ENCODE results near the gene ADPRHL1. TPM values are rescaled to one million over a fixed set of nuclear protein-coding genes. Genes with fewer than 3 reads are reported as not detected.

Gene ADPRHL1
- total RNA-seq, 3 donors from 2014 or later (not counting 1 experiment from before 2014, with no cell fraction given) = 0.56 to 0.93 (median 0.72) TPM

- Mint-ChIP-seq H3K27ac (no peak overlapping the region), H3K4me3 (no peak overlapping the region), H3K36me3 (peaks cover 21% of the 10 kb centered on the region), H3K4me1 (peaks cover 11 to 13% of the 10 kb centered on the region in 2 donors), H3K27me3 (ENCODE audit: low read depth in 2 of 2) (no peaks in the 10 kb centered on the region), H3K9me3 (no peaks in the 10 kb centered on the region)
- H3K4me3 ChIP-seq (ENCODE audit: low read length) = no peak overlapping the region
- intact Hi-C loops (cut with micrococcal nuclease) = no loop called here
- DNase-seq (no peak), ATAC-seq (no peak)
- no peak overlapping the region for H3K27ac ChIP-seq (ENCODE audit: low read length)
- TF ChIP-seq CTCF (IDR thresholded peaks at IDR 0.05) = no peak
- H3K4me1 ChIP-seq (ENCODE audit: control insufficient read depth, insufficient read depth, low read length) = peaks cover 5% of the 10 kb centered on the region
- no peaks in the 10 kb centered on the region for H3K27me3 ChIP-seq (ENCODE audit: control insufficient read depth, insufficient read depth, low read length)
- H3K36me3 ChIP-seq (ENCODE audit: control insufficient read depth, insufficient read depth, low read length) = peaks cover 81% of the 10 kb centered on the region
- no peaks in the 10 kb centered on the region for H3K9me3 ChIP-seq (ENCODE audit: control insufficient read depth, insufficient read depth, low read length)
- 90% methylated on average over 3 of the region's 4 CpGs for WGBS (ENCODE audit: insufficient coverage)
These were observed 46.6 kb upstream of the ADPRHL1 start for GRCh38 chr13:113499936-113500335.

GRCh38 chr13:113498905-113499304 lies 45.6 kb upstream of the ADPRHL1 start:
- WGBS (ENCODE audit: insufficient coverage) = 97% methylated on average over 6 of the region's 6 CpGs
- Histone ChIP-seq H3K9me3 (ENCODE audit: control insufficient read depth, insufficient read depth, low read length) (no peaks in the 10 kb centered on the region), H3K27ac (ENCODE audit: low read length) (no peak overlapping the region), H3K4me1 (ENCODE audit: control insufficient read depth, insufficient read depth, low read length) (peaks cover 5% of the 10 kb centered on the region), H3K4me3 (ENCODE audit: low read length) (no peak overlapping the region), H3K27me3 (ENCODE audit: control insufficient read depth, insufficient read depth, low read length) (no peaks in the 10 kb centered on the region), H3K36me3 (ENCODE audit: control insufficient read depth, insufficient read depth, low read length) (peaks cover 73% of the 10 kb centered on the region)
- intact Hi-C loops (cut with micrococcal nuclease) = no loop called here
- no peak for ATAC-seq
- Mint-ChIP-seq H3K4me3 (no peak overlapping the region), H3K36me3 (peaks cover 16% of the 10 kb centered on the region), H3K4me1 (peaks cover 17 to 20% of the 10 kb centered on the region in 2 donors), H3K27ac (no peak overlapping the region), H3K27me3 (ENCODE audit: low read depth in 2 of 2) (no peaks in the 10 kb centered on the region), H3K9me3 (no peaks in the 10 kb centered on the region)
- no peak for TF ChIP-seq CTCF (IDR thresholded peaks at IDR 0.05)
- no peak for DNase-seq

- Histone ChIP-seq H3K4me3 (ENCODE audit: low read length) (no peak overlapping the region), H3K9me3 (ENCODE audit: control insufficient read depth, insufficient read depth, low read length) (no peaks in the 10 kb centered on the region), H3K27ac (ENCODE audit: low read length) (no peak overlapping the region), H3K4me1 (ENCODE audit: control insufficient read depth, insufficient read depth, low read length) (peaks cover 5% of the 10 kb centered on the region), H3K27me3 (ENCODE audit: control insufficient read depth, insufficient read depth, low read length) (no peaks in the 10 kb centered on the region), H3K36me3 (ENCODE audit: control insufficient read depth, insufficient read depth, low read length) (peaks cover 61% of the 10 kb centered on the region)
- no peak overlapping the region for H3K27ac Mint-ChIP-seq
- H3K9me3 Mint-ChIP-seq = no peaks in the 10 kb centered on the region
- no peak overlapping the region for H3K4me3 Mint-ChIP-seq
- TF ChIP-seq CTCF (IDR thresholded peaks at IDR 0.05) = no peak
- no peak for DNase-seq
- H3K27me3 Mint-ChIP-seq (ENCODE audit: low read depth in 2 of 2) = no peaks in the 10 kb centered on the region
- no peak for ATAC-seq
- intact Hi-C loops (cut with micrococcal nuclease) = no loop called here
- peaks cover 16% of the 10 kb centered on the region for H3K36me3 Mint-ChIP-seq
- H3K4me1 Mint-ChIP-seq = peaks cover 27 to 31% of the 10 kb centered on the region in 2 donors
- whole genome bisulfite sequencing (ENCODE audit: insufficient coverage) = 94% methylated on average over 1 of the region's 1 CpG
These were observed 43.9 kb upstream of the ADPRHL1 start for GRCh38 chr13:113497217-113497616.

GRCh38 chr13:113495494-113496210 lies 42.4 kb upstream of the ADPRHL1 start:
- no peaks in the 10 kb centered on the region for H3K9me3 ChIP-seq (ENCODE audit: control insufficient read depth, insufficient read depth, low read length)
- H3K4me3 Mint-ChIP-seq = no peak overlapping the region
- H3K4me3 ChIP-seq (ENCODE audit: low read length) = no peak overlapping the region
- peak overlapping the region; percentile 43 to 70 for H3K27ac Mint-ChIP-seq
- H3K4me1 ChIP-seq (ENCODE audit: control insufficient read depth, insufficient read depth, low read length) = peaks cover 16% of the 10 kb centered on the region
- no peak overlapping the region for H3K27ac ChIP-seq (ENCODE audit: low read length)
- H3K36me3 Mint-ChIP-seq = peaks cover 16% of the 10 kb centered on the region
- intact Hi-C loops (cut with micrococcal nuclease) = no loop called here
- no peak for TF ChIP-seq CTCF (IDR thresholded peaks at IDR 0.05)
- ATAC-seq (no peak), DNase-seq (peak in 1 of 2 donors; percentile 19)
- no peaks in the 10 kb centered on the region for H3K27me3 Mint-ChIP-seq (ENCODE audit: low read depth in 2 of 2)
- H3K36me3 ChIP-seq (ENCODE audit: control insufficient read depth, insufficient read depth, low read length) = peaks cover 49% of the 10 kb centered on the region
- peaks cover 33 to 37% of the 10 kb centered on the region in 2 donors for H3K4me1 Mint-ChIP-seq
- H3K9me3 Mint-ChIP-seq = no peaks in the 10 kb centered on the region
- whole genome bisulfite sequencing (ENCODE audit: insufficient coverage) = 84% methylated on average over 26 of the region's 26 CpGs
- H3K27me3 ChIP-seq (ENCODE audit: control insufficient read depth, insufficient read depth, low read length) = no peaks in the 10 kb centered on the region

Data from natural killer cell (primary cell).